BE2C (cell line): Measurements from ENCODE around the gene CDK6.
"Not testable (repeated sequence)": the region's sequence is repeated elsewhere in the genome, so short reads cannot be mapped to it uniquely, and the experiment has no call there.

ENCODE experiments used
- DNase-seq: peaks from one replicate; pipeline ENCODE4 v3.0.0-alpha.2; 2020
- H3K27me3 ChIP-seq: fragments of 250-450 bp; sonication (Bioruptor Pico); 2 replicates; pipeline ENCODE4 v1.5.1; 2020; ENCODE audit warnings: mild to moderate bottlenecking
- H3K36me3 ChIP-seq: fragments of 250-450 bp; sonication (Bioruptor Pico); 2 replicates; pipeline ENCODE4 v1.5.1; 2020; ENCODE audit warnings: mild to moderate bottlenecking
- H3K4me1 ChIP-seq: fragments of 250-450 bp; sonication (Bioruptor Pico); 2 replicates; pipeline ENCODE4 v1.5.1; 2020
- H3K4me3 ChIP-seq: 2 replicates; pipeline ENCODE4 v1.5.1; 2011; ENCODE audit warnings: low read depth, low read length
- H3K9me3 ChIP-seq: fragments of 250-450 bp; sonication (Bioruptor Pico); 2 replicates; pipeline ENCODE4 v1.5.1; 2020
- CTCF ChIP-seq: IDR thresholded peaks from 2 replicates; pipeline ENCODE4 v1.5.1; 2012; ENCODE audit warnings: mild to moderate bottlenecking, low read depth, low read length

The CDK6 gene

GRCh38 chr7:92748495-92748894, 87.9 kb downstream of the CDK6 start:
- DNase-seq, result no peak
- Histone ChIP-seq H3K4me1 (peaks cover 6% of the 10 kb centered on the region), H3K36me3 (peaks cover 11% of the 10 kb centered on the region), H3K27me3 (no peaks in the 10 kb centered on the region), H3K4me3 (no peak overlapping the region), H3K9me3 (no peaks in the 10 kb centered on the region)
- TF ChIP-seq CTCF, result no peak

- no peak for DNase-seq
- no peaks in the 10 kb centered on the region for H3K9me3 ChIP-seq
- peaks cover 11% of the 10 kb centered on the region for H3K36me3 ChIP-seq
- no peak overlapping the region for H3K4me3 ChIP-seq
- TF ChIP-seq CTCF, result no peak
- no peaks in the 10 kb centered on the region for H3K27me3 ChIP-seq
- H3K4me1 ChIP-seq, result peaks cover 6% of the 10 kb centered on the region
Measured at GRCh38 chr7:92747041-92747835, 89.1 kb downstream of the CDK6 start.

GRCh38 chr7:92745241-92745640, 91.1 kb downstream of the CDK6 start:
- Histone ChIP-seq H3K36me3 (peaks cover 9% of the 10 kb centered on the region), H3K9me3 (no peaks in the 10 kb centered on the region), H3K4me1 (peaks cover 3% of the 10 kb centered on the region), H3K27me3 (no peaks in the 10 kb centered on the region), H3K4me3 (no peak overlapping the region)
- no peak for TF ChIP-seq CTCF
- no peak for DNase-seq

GRCh38 chr7:92744180-92744579, 92.2 kb downstream of the CDK6 start:
- H3K36me3 ChIP-seq, DNase-seq, H3K4me1 ChIP-seq: not testable (repeated sequence)

GRCh38 chr7:92742186-92742585, 94.2 kb downstream of the CDK6 start:
- TF ChIP-seq CTCF, result no peak
- H3K36me3 ChIP-seq, result peaks cover 3% of the 10 kb centered on the region
- H3K27me3 ChIP-seq, result no peaks in the 10 kb centered on the region
- H3K9me3 ChIP-seq, result no peaks in the 10 kb centered on the region
- DNase-seq, result no peak
- H3K4me3 ChIP-seq, result no peak overlapping the region
- H3K4me1 ChIP-seq, result peaks cover under 1% of the 10 kb centered on the region; the same call in 1 of the 2 replicates

More at GRCh38 chr7:92744180-92744579, 92.2 kb downstream of the CDK6 start:
- not testable (repeated sequence) for H3K27me3 ChIP-seq, H3K4me3 ChIP-seq, H3K9me3 ChIP-seq

- DNase-seq, result no peak
- Histone ChIP-seq H3K9me3 (no peaks in the 10 kb centered on the region), H3K27me3 (no peaks in the 10 kb centered on the region), H3K4me1 (no peaks in the 10 kb centered on the region), H3K36me3 (peaks cover 3% of the 10 kb centered on the region), H3K4me3 (no peak overlapping the region)
- no peak for TF ChIP-seq CTCF
Measured at GRCh38 chr7:92740700-92741126, 95.7 kb downstream of the CDK6 start.
